ENCODE results near the gene CCDC91. TPM values are rescaled to one million over a fixed set of nuclear protein-coding genes. Genes with fewer than 3 reads are reported as not detected.
"Not testable (repeated sequence)": the region's sequence is repeated elsewhere in the genome, so short reads cannot be mapped to it uniquely, and the experiment has no call there.

The CCDC91 gene
- polyA plus RNA-seq, 4 donors = 25.5 to 37.5 (median 31.2) TPM

- no peak for DNase-seq (ENCODE audit: low read depth in 4 of 4, low spot score in 2 of 4)
These were observed 37.0 kb downstream of the CCDC91 start for GRCh38 chr12:28227251-28227650.

- no peak for DNase-seq (ENCODE audit: low read depth in 4 of 4, low spot score in 2 of 4)
These were observed 41.0 kb downstream of the CCDC91 start for GRCh38 chr12:28231248-28231647.

- no peak for DNase-seq (ENCODE audit: low read depth in 4 of 4, low spot score in 2 of 4)
These were observed 42.1 kb downstream of the CCDC91 start for GRCh38 chr12:28232211-28232928.

GRCh38 chr12:28234444-28234843 lies 44.2 kb downstream of the CCDC91 start:
- DNase-seq (ENCODE audit: low read depth in 4 of 4, low spot score in 2 of 4) = no peak

GRCh38 chr12:28235015-28235414 lies 44.8 kb downstream of the CCDC91 start:
- DNase-seq (ENCODE audit: low read depth in 4 of 4, low spot score in 2 of 4) = no peak

GRCh38 chr12:28235985-28236384 lies 45.7 kb downstream of the CCDC91 start:
- DNase-seq (ENCODE audit: low read depth in 4 of 4, low spot score in 2 of 4) = no peak

- no peak for DNase-seq (ENCODE audit: low read depth in 4 of 4, low spot score in 2 of 4)
These were observed 47.2 kb downstream of the CCDC91 start for GRCh38 chr12:28237423-28237822.

- DNase-seq (ENCODE audit: low read depth in 4 of 4, low spot score in 2 of 4) = no peak
These were observed 49.7 kb downstream of the CCDC91 start for GRCh38 chr12:28239918-28240317.

- no peak for DNase-seq (ENCODE audit: low read depth in 4 of 4, low spot score in 2 of 4)
These were observed 50.6 kb downstream of the CCDC91 start for GRCh38 chr12:28240853-28241252.

GRCh38 chr12:28242129-28242495 lies 51.9 kb downstream of the CCDC91 start:
- no peak for DNase-seq (ENCODE audit: low read depth in 4 of 4, low spot score in 2 of 4)

GRCh38 chr12:28242496-28243309 lies 52.4 kb downstream of the CCDC91 start:
- no peak for DNase-seq (ENCODE audit: low read depth in 4 of 4, low spot score in 2 of 4)

- no peak for DNase-seq (ENCODE audit: low read depth in 4 of 4, low spot score in 2 of 4)
These were observed 53.0 kb downstream of the CCDC91 start for GRCh38 chr12:28243310-28243633.

GRCh38 chr12:28247806-28248205 lies 57.5 kb downstream of the CCDC91 start:
- DNase-seq (ENCODE audit: low read depth in 4 of 4, low spot score in 2 of 4) = no peak

- DNase-seq (ENCODE audit: low read depth in 4 of 4, low spot score in 2 of 4) = no peak
These were observed 58.4 kb downstream of the CCDC91 start for GRCh38 chr12:28248555-28249145.

- no peak for DNase-seq (ENCODE audit: low read depth in 4 of 4, low spot score in 2 of 4)
These were observed 62.9 kb downstream of the CCDC91 start for GRCh38 chr12:28253161-28253641.

GRCh38 chr12:28257411-28257810 lies 67.2 kb downstream of the CCDC91 start:
- no peak for DNase-seq (ENCODE audit: low read depth in 4 of 4, low spot score in 2 of 4)

- no peak for DNase-seq (ENCODE audit: low read depth in 4 of 4, low spot score in 2 of 4)
These were observed 68.7 kb downstream of the CCDC91 start for GRCh38 chr12:28258998-28259397.

- DNase-seq (ENCODE audit: low read depth in 4 of 4, low spot score in 2 of 4) = no peak
These were observed 75.3 kb downstream of the CCDC91 start for GRCh38 chr12:28265435-28266042.

GRCh38 chr12:28267920-28268607 lies 77.8 kb downstream of the CCDC91 start:
- not testable (repeated sequence) for DNase-seq (ENCODE audit: low read depth in 4 of 4, low spot score in 2 of 4)

GRCh38 chr12:28268608-28269229 lies 78.5 kb downstream of the CCDC91 start:
- DNase-seq (ENCODE audit: low read depth in 4 of 4, low spot score in 2 of 4) = no peak

Measured in left renal cortex interstitium (tissue), 4 donors.